ENCODE measurements around the gene ADGRL2. TPM values are rescaled to one million over a fixed set of nuclear protein-coding genes. Genes with fewer than 3 reads are reported as not detected.

Gene ADGRL2
- total RNA-seq, 6 donors from 2014 or later, result 21.0 to 133 (median 84.0) TPM

GRCh38 chr1:81832573-81832972 lies 31.8 kb downstream of the ADGRL2 start:
- WGBS, 2 donors, result 0 to 3% methylated on average over 1 of the region's 1 CpG

GRCh38 chr1:81833722-81834121 lies 33.0 kb downstream of the ADGRL2 start:
- 58 to 66% methylated on average over 4 of the region's 4 CpGs for WGBS, 2 donors
- ATAC-seq (ENCODE audit: low FRiP score in 2 of 2), result no peak
- Histone ChIP-seq H3K27ac (peak overlapping the region in 1 of 4 donors; percentile 4), H3K36me3 (no peaks in the 10 kb centered on the region), H3K9me3 (no peaks in the 10 kb centered on the region), H3K4me3 (no peak overlapping the region), H3K27me3 (no peaks in the 10 kb centered on the region), H3K4me1 (peaks cover 0 to 18% (median 15%) of the 10 kb centered on the region in 4 donors)
- no peak for DNase-seq
- TF ChIP-seq POLR2A (IDR thresholded peaks at IDR 0.05), result no peak

More at GRCh38 chr1:81832573-81832972, 31.8 kb downstream of the ADGRL2 start:
- H3K9me3 ChIP-seq, result no peaks in the 10 kb centered on the region
- peaks cover 0 to 18% (median 15%) of the 10 kb centered on the region in 4 donors for H3K4me1 ChIP-seq
- no peak overlapping the region for H3K4me3 ChIP-seq
- peak in 1 of 2 donors; percentile 82 for ATAC-seq (ENCODE audit: low FRiP score in 2 of 2)
- no peak for DNase-seq
- H3K27me3 ChIP-seq, result no peaks in the 10 kb centered on the region
- no peak for TF ChIP-seq POLR2A (IDR thresholded peaks at IDR 0.05)
- no peak for TF ChIP-seq EP300 (IDR thresholded peaks at IDR 0.05)
- TF ChIP-seq, protein P1, sequence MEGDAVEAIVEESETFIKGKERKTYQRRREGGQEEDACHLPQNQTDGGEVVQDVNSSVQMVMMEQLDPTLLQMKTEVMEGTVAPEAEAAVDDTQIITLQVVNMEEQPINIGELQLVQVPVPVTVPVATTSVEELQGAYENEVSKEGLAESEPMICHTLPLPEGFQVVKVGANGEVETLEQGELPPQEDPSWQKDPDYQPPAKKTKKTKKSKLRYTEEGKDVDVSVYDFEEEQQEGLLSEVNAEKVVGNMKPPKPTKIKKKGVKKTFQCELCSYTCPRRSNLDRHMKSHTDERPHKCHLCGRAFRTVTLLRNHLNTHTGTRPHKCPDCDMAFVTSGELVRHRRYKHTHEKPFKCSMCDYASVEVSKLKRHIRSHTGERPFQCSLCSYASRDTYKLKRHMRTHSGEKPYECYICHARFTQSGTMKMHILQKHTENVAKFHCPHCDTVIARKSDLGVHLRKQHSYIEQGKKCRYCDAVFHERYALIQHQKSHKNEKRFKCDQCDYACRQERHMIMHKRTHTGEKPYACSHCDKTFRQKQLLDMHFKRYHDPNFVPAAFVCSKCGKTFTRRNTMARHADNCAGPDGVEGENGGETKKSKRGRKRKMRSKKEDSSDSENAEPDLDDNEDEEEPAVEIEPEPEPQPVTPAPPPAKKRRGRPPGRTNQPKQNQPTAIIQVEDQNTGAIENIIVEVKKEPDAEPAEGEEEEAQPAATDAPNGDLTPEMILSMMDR (IDR thresholded peaks at IDR 0.05), result no peak
- no peak for TF ChIP-seq POLR2AphosphoS5 (IDR thresholded peaks at IDR 0.05)
- no peaks in the 10 kb centered on the region for H3K36me3 ChIP-seq
- no peak overlapping the region for H3K27ac ChIP-seq

- TF ChIP-seq POLR2AphosphoS5 (IDR thresholded peaks at IDR 0.05) (no peak), EP300 (IDR thresholded peaks at IDR 0.05) (no peak), POLR2A (IDR thresholded peaks at IDR 0.05) (no peak)
- TF ChIP-seq, protein P1 (IDR thresholded peaks at IDR 0.05), result no peak
- 35 to 45% methylated on average over 2 of the region's 2 CpGs for WGBS, 2 donors
- Histone ChIP-seq H3K36me3 (no peaks in the 10 kb centered on the region), H3K4me1 (peaks cover 0 to 18% (median 15%) of the 10 kb centered on the region in 4 donors), H3K4me3 (no peak overlapping the region), H3K27ac (no peak overlapping the region), H3K9me3 (no peaks in the 10 kb centered on the region), H3K27me3 (no peaks in the 10 kb centered on the region)
- no peak for DNase-seq
- ATAC-seq (ENCODE audit: low FRiP score in 2 of 2), result no peak
These were observed 33.5 kb downstream of the ADGRL2 start for GRCh38 chr1:81834268-81834667.

DNA sequence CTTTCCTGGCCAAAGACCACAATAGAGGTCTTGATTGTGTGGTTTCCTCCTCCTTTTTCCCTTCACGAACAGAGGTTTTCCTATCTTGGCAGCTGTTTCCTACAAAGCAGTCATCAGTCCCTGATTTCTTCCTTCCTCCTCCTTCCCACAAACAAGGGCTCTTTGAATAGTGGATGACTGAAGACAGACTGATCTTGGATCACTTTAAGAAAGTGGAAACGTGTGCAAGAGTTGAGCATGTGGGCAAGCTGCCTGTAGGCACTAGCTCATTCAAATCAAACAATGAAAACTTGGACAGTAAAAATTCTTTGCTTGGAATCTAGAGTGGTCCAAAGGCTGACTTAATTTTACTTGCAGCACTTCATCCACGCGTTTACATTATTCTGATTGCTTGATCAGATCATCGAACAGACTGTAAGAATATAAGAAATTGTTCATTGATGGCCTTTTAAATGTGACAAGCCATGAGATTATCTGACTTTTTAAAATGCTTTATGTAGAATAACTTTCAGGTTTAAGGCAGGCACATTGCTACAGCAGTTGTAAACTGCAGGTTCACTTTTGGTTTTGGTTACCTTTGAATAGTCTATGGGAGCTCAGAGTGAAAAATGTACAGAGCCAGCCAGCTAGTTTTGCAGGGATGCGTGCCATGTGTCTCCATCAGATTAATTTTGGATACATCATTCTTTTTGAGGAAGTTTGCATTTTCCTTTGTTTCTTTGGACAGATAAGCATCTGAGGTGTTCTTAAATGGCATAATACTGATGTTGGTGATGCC lies 34.4 kb downstream of the ADGRL2 start:
- Histone ChIP-seq H3K27ac (no peak overlapping the region), H3K4me3 (no peak overlapping the region), H3K27me3 (no peaks in the 10 kb centered on the region), H3K4me1 (peaks cover 0 to 18% (median 15%) of the 10 kb centered on the region in 4 donors), H3K9me3 (no peaks in the 10 kb centered on the region), H3K36me3 (no peaks in the 10 kb centered on the region)
- TF ChIP-seq, protein P1 (IDR thresholded peaks at IDR 0.05), result no peak
- TF ChIP-seq POLR2A (IDR thresholded peaks at IDR 0.05) (no peak), POLR2AphosphoS5 (IDR thresholded peaks at IDR 0.05) (no peak), EP300 (IDR thresholded peaks at IDR 0.05) (no peak)
- ATAC-seq (ENCODE audit: low FRiP score in 2 of 2), result peak in 1 of 2 donors; percentile 55
- no peak for DNase-seq
- 21 to 22% methylated on average over 6 of the region's 6 CpGs for WGBS, 2 donors

GRCh38 chr1:81836007-81836626 lies 35.4 kb downstream of the ADGRL2 start:
- Histone ChIP-seq H3K36me3 (no peaks in the 10 kb centered on the region), H3K27me3 (no peaks in the 10 kb centered on the region), H3K4me3 (no peak overlapping the region), H3K27ac (no peak overlapping the region), H3K4me1 (peaks cover 0 to 18% (median 15%) of the 10 kb centered on the region in 4 donors), H3K9me3 (no peaks in the 10 kb centered on the region)
- DNase-seq (no peak), ATAC-seq (ENCODE audit: low FRiP score in 2 of 2) (no peak)
- TF ChIP-seq, protein P1 (IDR thresholded peaks at IDR 0.05), result no peak
- TF ChIP-seq EP300 (IDR thresholded peaks at IDR 0.05), result no peak
- no peak for TF ChIP-seq POLR2AphosphoS5 (IDR thresholded peaks at IDR 0.05)
- no peak for TF ChIP-seq POLR2A (IDR thresholded peaks at IDR 0.05)
- 44 to 50% methylated on average over 4 of the region's 4 CpGs for WGBS, 2 donors
